Peyer's patch (tissue), 4 donors: ENCODE data around the gene MAP2K3.

Source experiments
- CTCF ChIP-seq, 6 experiments: fragments of 450-650 bp in 4 of 6; fragments of 200-600 bp in 2 of 6; sonication (generic) in 1 of 6; IDR thresholded peaks; one replicate each; pipeline ENCODE4 v1.5.1; 2017 to 2019; ENCODE audit warnings: antibody characterized with exemption in 6 of 6, mild to moderate bottlenecking in 3 of 6, moderate library complexity in 1 of 6
- POLR2A ChIP-seq, 2 donors: fragments of 450-650 bp; IDR thresholded peaks; one replicate each; pipeline ENCODE4 v1.5.1; 2017; ENCODE audit warnings: antibody characterized with exemption in 2 of 2, mild to moderate bottlenecking in 2 of 2, moderate library complexity in 2 of 2

GRCh38 chr17:21301593-21302550, 17.4 kb downstream of the MAP2K3 start:
- TF ChIP-seq CTCF (IDR thresholded peaks at IDR 0.05) (no peak), POLR2A (IDR thresholded peaks at IDR 0.05) (no peak)
